Measurements from ENCODE around the gene FEZ2. TPM values are rescaled to one million over a fixed set of nuclear protein-coding genes. Genes with fewer than 3 reads are reported as not detected.

FEZ2 gene
- total RNA-seq, 4 donors from 2014 or later = 34.3 to 51.6 (median 44.5) TPM

GRCh38 chr2:36582951-36583350 lies 15.0 kb downstream of the FEZ2 start:
- intact Hi-C loops (cut with DNase I) = no loop called here
- H3K36me3 ChIP-seq = peaks cover 8 to 16% of the 10 kb centered on the region in 2 donors

GRCh38 chr2:36582538-36582937 lies 15.4 kb downstream of the FEZ2 start:
- H3K4me1 ChIP-seq = peaks cover 4 to 6% of the 10 kb centered on the region in 2 donors
- no peak overlapping the region for H3K4me3 ChIP-seq (replicated peaks in 1 of 3)
- no peaks in the 10 kb centered on the region for H3K27me3 ChIP-seq
- TF ChIP-seq CTCF (IDR thresholded peaks at IDR 0.05) (no peak), POLR2A (IDR thresholded peaks at IDR 0.05) (no peak)
- H3K27ac ChIP-seq = no peak overlapping the region
- H3K36me3 ChIP-seq = peaks cover 8 to 19% of the 10 kb centered on the region in 2 donors
- H3K9me3 ChIP-seq = no peaks in the 10 kb centered on the region
- WGBS, 2 donors = 92 to 94% methylated on average over 5 of the region's 5 CpGs
- intact Hi-C loops (cut with DNase I) = no loop called here
- DNase-seq = no peak

More at GRCh38 chr2:36582951-36583350, 15.0 kb downstream of the FEZ2 start:
- TF ChIP-seq CTCF (IDR thresholded peaks at IDR 0.05) (no peak), POLR2A (IDR thresholded peaks at IDR 0.05) (no peak)
- Histone ChIP-seq H3K4me3 (replicated peaks in 1 of 3) (no peak overlapping the region), H3K27ac (no peak overlapping the region), H3K9me3 (no peaks in the 10 kb centered on the region), H3K27me3 (no peaks in the 10 kb centered on the region), H3K4me1 (peaks cover 4 to 6% of the 10 kb centered on the region in 2 donors)
- 56 to 77% methylated on average over 3 of the region's 3 CpGs for WGBS, 2 donors
- DNase-seq = no peak

- peaks cover 4 to 6% of the 10 kb centered on the region in 2 donors for H3K4me1 ChIP-seq
- H3K9me3 ChIP-seq = no peaks in the 10 kb centered on the region
- intact Hi-C loops (cut with DNase I) = no loop called here
- TF ChIP-seq POLR2A (IDR thresholded peaks at IDR 0.05) = no peak
- TF ChIP-seq CTCF (IDR thresholded peaks at IDR 0.05) = no peak
- no peak overlapping the region for H3K4me3 ChIP-seq (replicated peaks in 1 of 3)
- no peaks in the 10 kb centered on the region for H3K27me3 ChIP-seq
- no peak for DNase-seq
- peak overlapping the region in 1 of 3 donors; percentile 29 for H3K27ac ChIP-seq
- H3K36me3 ChIP-seq = peaks cover 11 to 19% of the 10 kb centered on the region in 2 donors
These were observed 18.7 kb downstream of the FEZ2 start for GRCh38 chr2:36579297-36579664.

- Histone ChIP-seq H3K36me3 (peaks cover 11 to 19% of the 10 kb centered on the region in 2 donors), H3K27ac (peak overlapping the region; percentile 19 to 31 (median 29))
- TF ChIP-seq POLR2A (IDR thresholded peaks at IDR 0.05) (no peak), CTCF (IDR thresholded peaks at IDR 0.05) (no peak)
These were observed 19.3 kb downstream of the FEZ2 start for GRCh38 chr2:36578343-36579296.

GRCh38 chr2:36577884-36578283 lies 20.1 kb downstream of the FEZ2 start:
- Histone ChIP-seq H3K27ac (no peak overlapping the region), H3K4me3 (replicated peaks in 1 of 3) (no peak overlapping the region), H3K4me1 (peaks cover 4 to 6% of the 10 kb centered on the region in 2 donors), H3K27me3 (no peaks in the 10 kb centered on the region), H3K9me3 (no peaks in the 10 kb centered on the region), H3K36me3 (peaks cover 11 to 19% of the 10 kb centered on the region in 2 donors)
- TF ChIP-seq POLR2A (IDR thresholded peaks at IDR 0.05) (no peak), CTCF (IDR thresholded peaks at IDR 0.05) (no peak)
- DNase-seq = no peak
- 95 to 98% methylated on average over 2 of the region's 2 CpGs for WGBS, 2 donors
- intact Hi-C loops (cut with DNase I) = no loop called here

More at GRCh38 chr2:36578343-36579296, 19.3 kb downstream of the FEZ2 start:
- Histone ChIP-seq H3K4me1 (peaks cover 4 to 6% of the 10 kb centered on the region in 2 donors), H3K4me3 (replicated peaks in 1 of 3) (no peak overlapping the region), H3K27me3 (no peaks in the 10 kb centered on the region), H3K9me3 (no peaks in the 10 kb centered on the region)
- intact Hi-C loops (cut with DNase I) = no loop called here
- peak in 1 of 2 donors; percentile 15 for DNase-seq
- WGBS, 2 donors = 78% methylated on average over 10 of the region's 10 CpGs

Data from thyroid gland (tissue), 4 donors.